ENCODE measurements around the gene MGA.

DNA sequence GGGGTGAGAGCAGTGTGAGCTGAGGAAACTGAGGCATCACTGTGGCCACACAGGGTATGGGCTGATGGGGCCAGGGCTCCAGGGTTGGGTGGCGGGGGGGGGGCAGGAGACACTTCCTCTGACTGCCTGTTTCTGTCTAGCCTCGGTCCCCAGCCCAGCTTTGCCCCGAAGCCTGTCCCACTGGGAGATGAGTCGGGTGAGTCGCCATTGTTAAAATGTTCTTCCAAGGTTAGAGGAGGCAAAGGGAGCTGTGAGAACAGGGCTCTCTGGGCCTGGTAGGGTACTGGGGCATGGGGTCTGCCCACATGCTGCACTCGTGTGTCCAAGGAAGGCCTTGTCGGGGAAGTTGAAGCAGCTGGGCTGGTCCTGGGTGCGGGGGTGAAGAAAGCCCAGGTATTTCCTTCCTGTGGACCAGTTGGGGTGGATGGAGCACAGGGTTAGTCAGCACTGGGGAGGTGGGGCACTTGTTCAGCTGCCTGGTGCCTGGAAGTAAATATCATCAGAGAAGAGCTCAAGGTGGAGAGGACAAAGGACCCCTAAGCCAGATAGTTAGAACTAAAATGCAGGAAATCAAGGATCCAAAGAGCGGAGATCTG is 159.3 kb downstream of the MGA start:
- TF ChIP-seq, protein P1, sequence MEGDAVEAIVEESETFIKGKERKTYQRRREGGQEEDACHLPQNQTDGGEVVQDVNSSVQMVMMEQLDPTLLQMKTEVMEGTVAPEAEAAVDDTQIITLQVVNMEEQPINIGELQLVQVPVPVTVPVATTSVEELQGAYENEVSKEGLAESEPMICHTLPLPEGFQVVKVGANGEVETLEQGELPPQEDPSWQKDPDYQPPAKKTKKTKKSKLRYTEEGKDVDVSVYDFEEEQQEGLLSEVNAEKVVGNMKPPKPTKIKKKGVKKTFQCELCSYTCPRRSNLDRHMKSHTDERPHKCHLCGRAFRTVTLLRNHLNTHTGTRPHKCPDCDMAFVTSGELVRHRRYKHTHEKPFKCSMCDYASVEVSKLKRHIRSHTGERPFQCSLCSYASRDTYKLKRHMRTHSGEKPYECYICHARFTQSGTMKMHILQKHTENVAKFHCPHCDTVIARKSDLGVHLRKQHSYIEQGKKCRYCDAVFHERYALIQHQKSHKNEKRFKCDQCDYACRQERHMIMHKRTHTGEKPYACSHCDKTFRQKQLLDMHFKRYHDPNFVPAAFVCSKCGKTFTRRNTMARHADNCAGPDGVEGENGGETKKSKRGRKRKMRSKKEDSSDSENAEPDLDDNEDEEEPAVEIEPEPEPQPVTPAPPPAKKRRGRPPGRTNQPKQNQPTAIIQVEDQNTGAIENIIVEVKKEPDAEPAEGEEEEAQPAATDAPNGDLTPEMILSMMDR (IDR thresholded peaks at IDR 0.05) = no peak
- TF ChIP-seq POLR2A (IDR thresholded peaks at IDR 0.05) = no peak
